Keratinocyte (primary cell): ENCODE data around the gene SFTPD.

Source experiments
- CTCF ChIP-seq, 3 experiments: IDR thresholded peaks in 1 of 3; conservative IDR thresholded peaks in 1 of 3; optimal IDR thresholded peaks in 1 of 3; 2 replicates in 2 of 3; 3 replicates in 1 of 3; pipeline versions ENCODE3 to v1.5.1; 2011; ENCODE audit warnings: low read length in 3 of 3, mild to moderate bottlenecking in 3 of 3, moderate library complexity in 2 of 3, control low read depth in 1 of 3, inconsistent platforms in 1 of 3; ENCODE audit not compliant: insufficient read depth in 2 of 3; ENCODE audit errors: extremely low read depth in 1 of 3
- EZH2 ChIP-seq: IDR thresholded peaks from one replicate; pipeline ENCODE4 v1.6.1; 2012; ENCODE audit warnings: inconsistent platforms, mild to moderate bottlenecking, low read length, moderate library complexity

- TF ChIP-seq CTCF (optimal IDR thresholded peaks at IDR 0.05 in 1 of 3, IDR thresholded peaks at IDR 0.05 in 1 of 3, conservative IDR thresholded peaks at IDR 0.05 in 1 of 3; ENCODE audit: extremely low read depth in 1 of 3, insufficient read depth in 2 of 3, low read length in 3 of 3) (no peak), EZH2 (no peak)
These were observed 14.9 kb downstream of the SFTPD start for GRCh38 chr10:79933961-79934360.
